Activated T-helper 9 cell treated with anti-CD3 and anti-CD28 coated beads, Interleukin-2, amount 50 U/mL, for 16 hours (primary cell): ENCODE data around the gene OSBPL3.

Experiments used
- DNase-seq: peaks from one replicate; pipeline ENCODE4 v3.0.0-alpha.2; 2020; ENCODE audit warnings: low read depth

OSBPL3 gene

DNA sequence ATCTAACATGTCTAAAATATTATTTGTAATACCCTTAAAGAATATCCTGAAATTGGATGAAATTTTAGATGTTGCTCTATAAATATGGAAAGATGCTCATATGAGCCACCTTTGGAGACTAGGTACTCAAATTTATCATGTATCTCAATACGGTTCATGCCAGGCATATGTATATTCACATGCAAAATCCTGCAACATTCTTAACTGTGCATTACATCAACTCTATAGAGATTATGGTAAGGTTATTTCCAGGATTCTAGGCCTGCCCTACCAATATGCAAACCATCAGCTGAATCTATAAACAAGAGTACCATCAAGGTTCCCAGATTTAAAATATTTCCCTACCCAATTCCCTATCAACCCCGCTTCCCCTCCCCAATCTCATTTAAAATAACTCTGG is 27.5 kb downstream of the OSBPL3 start:
- no peak for DNase-seq

GRCh38 chr7:24951441-24951980 is 28.5 kb downstream of the OSBPL3 start:
- DNase-seq = no peak

- DNase-seq = no peak
Observed at GRCh38 chr7:24949884-24950283, 30.1 kb downstream of the OSBPL3 start.

GRCh38 chr7:24948739-24949138 is 31.2 kb downstream of the OSBPL3 start:
- DNase-seq = no peak

DNA sequence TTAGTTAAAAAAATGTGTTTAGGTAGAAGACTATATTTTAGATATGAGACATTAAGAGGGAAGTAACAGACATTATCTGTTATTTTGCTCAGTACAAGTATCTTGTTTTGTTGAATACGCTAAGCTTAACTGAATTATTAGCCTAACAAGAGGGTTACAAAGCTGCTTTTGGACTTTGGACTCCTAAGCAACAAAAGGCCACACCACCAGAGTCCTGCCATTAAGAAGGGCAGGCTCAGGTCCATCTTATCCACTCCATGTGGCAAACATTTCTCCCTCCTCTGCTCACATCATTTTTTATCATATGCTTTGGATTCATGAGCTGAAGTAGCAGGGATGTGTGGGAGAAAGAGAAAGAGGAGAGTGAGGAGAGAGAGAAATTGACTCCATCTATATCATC is 33.5 kb downstream of the OSBPL3 start:
- no peak for DNase-seq

DNA sequence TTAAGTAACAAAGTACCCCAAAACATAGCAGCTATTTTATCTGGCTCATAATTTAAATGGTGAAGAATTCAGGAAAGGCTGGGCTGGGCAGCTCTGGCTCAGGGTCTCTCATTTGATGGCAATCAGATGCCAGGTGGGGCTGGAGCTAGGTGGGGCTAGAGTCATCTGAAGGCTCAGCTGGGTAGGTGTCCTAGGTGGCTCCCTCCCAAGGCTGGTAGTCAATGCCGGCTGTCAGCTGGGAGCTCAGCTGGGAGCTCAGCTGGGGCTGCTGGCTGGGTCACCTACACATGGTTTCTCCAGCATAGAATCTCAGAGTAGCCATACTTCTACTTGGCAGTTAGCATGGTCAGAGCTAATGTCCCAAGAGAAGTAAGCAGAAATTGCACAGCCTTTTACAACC is 34.1 kb downstream of the OSBPL3 start:
- no peak for DNase-seq

DNA sequence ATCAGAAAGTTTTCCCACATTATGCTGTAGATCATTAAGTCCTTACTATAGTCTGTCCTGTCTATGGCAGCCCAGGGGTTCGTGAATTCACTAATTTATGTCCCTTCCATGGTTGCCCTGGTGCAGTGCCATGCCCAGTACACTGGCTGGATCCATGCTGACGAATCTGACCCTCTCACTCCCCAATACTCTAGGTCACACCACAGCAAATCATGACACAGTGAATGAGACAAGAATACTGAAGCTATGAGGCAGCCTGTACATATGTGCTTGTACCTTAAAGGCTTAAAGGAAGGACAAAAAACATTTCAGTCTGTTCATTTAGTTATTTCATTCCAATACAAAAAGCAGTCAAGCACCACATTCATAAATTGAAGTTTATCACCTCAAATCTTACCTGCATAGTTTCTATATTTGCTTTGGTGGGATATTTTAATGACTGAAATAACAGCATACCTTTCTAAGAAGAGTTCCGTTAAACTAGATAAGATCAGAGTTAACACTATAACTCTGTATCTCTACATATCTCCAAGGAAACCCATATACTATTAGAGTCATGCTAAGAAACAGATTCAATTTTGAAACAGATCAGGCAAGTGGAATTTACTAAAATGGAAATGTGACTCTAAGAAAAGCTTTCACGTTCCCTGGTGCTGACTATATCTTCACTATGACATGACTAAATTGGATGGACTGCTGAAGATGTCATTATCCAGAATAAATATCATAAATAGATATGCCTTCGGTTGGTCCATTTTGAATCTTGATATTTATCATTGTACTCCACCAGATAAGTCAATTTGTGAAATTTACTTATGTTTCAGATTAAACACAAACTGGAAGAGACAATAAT is 36.7 kb downstream of the OSBPL3 start:
- DNase-seq = no peak

DNA sequence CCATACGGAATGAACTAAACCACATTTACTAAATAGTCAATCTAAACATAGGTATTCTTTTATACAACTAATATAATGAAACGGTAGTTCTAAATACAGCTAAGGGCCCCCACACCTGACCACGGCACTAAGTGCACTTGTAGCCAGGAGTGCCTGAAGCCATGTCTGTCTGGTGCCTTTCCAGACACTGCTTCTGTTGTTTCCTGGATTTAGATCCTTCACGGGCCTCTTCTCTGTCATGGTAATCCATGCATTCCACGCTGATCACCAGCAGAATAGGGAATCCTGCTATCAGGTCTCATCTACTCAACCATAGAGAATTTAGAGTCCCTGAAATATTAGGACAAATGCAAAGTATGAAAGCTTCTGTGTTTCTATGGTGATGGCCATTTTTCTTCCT is 37.8 kb downstream of the OSBPL3 start:
- DNase-seq = no peak

GRCh38 chr7:24939416-24939815 is 40.6 kb downstream of the OSBPL3 start:
- no peak for DNase-seq

- no peak for DNase-seq
Observed at GRCh38 chr7:24936121-24936824, 43.7 kb downstream of the OSBPL3 start.

DNA sequence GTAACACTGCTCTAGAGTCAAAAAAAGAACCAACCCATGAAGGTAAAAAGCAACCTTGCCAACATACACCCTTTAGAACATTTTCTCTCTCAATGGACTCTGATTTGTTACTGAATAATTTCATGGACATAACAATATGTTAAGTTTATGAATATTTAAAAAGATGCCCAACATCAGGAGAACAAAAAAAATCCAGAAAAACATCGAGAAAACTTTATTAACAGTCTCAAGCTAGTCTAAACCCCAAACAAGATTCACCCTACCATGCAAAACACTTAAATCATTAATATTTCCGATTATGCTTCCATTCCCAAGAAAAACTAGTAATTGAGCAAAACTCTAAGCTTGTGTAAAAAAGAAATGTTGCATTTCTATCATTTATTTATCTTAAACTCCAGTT is 46.7 kb downstream of the OSBPL3 start:
- DNase-seq = no peak

DNA sequence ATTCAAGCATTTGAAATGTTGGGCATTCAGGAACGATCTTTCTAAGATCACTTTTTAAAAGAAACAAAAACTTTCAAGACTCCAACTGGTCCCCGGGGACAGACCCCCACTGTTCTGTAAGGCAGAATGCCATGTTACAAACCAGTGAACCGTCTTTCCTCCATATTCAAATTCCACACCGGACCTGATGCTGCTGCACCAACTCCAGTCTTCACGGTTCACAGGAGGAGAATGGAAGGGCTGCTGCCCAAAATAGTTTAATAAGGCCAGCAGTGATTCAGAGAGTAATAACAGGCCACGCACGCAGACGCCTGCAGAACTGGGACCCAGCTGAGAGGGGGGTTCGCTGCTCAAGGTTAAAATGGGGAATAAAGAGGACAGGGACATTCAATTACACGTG is 47.2 kb downstream of the OSBPL3 start:
- DNase-seq = no peak

- DNase-seq = no peak
Observed at GRCh38 chr7:24932389-24932788, 47.6 kb downstream of the OSBPL3 start.

DNA sequence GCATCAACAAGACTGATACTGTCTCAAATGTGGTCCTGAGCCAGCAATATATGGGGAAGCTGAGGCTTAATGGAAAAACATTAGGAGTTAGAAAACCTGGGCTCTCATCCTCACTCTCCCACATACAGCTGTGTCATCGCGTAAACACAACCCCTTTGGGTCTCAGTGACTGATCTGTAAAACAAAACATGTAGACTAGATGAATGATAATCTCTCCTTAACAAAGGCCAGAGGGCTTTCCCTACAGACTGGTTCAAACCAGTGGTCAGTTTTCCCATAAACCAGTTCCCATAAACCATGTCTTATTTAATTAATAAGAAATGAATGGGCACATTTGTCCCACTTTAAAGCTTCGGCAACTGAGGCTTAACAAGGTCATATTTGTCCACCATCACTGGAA is 48.1 kb downstream of the OSBPL3 start:
- no peak for DNase-seq

DNA sequence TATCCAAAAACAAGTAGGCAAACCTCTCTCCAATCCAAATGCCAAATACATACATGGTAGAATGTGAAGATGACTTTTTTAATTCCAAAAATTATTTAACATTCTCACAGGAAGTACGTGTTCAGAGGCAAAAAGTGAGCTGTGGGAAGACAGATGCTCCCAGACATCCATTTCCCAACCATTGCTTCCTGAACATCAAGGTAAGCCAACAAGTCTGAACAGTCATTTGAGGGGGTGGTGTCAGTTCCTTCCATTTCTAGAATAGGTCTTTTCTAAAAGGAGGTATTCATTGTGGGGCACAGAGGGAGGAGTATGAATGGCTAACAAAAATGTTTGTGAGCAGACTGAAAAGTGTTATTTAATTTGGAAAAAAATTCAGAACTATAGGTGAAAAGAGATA is 49.1 kb downstream of the OSBPL3 start:
- no peak for DNase-seq

DNA sequence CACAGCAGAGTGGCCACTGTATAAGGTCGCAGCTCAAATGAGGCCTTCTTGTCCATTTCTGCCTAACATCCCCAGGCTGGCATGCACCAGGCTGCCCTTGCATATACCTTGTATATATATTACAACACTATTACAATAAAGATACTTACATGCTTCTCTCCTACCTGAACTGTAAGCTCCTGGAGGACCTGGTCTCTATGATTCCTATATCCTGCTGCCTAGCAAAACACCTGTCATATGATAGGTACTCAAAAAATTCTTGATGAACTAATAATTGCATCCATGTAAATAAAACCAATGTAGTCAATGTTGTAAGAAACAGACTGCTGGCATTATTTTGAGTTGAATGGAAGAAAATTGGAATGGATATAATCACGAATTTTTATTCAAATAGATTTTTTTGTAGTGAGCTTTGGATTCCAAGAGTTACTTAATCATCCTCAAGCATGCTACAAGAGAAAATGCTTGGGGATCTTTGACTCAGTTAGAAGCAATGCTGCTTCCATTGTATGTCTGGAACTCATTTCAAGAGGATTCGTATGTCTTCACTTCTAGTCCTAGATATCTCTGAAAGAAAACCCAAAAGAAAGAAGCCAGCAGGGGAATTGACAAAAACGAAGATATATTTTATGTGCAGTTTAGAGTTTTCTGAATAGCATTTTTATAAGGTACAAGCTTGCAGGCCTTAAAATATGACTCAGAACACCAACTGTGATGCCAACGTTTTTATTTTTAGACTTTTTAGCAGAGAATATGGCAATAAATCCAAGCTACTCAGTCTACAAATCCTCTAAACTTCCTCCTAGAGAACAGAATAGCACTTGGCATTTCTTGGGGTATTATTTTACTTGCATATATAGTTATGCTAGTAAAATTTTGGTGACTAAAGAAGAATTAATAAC is 53.1 kb downstream of the OSBPL3 start:
- no peak for DNase-seq

- DNase-seq = no peak
Observed at GRCh38 chr7:24924375-24924774, 55.6 kb downstream of the OSBPL3 start.

- no peak for DNase-seq
Observed at GRCh38 chr7:24923172-24923865, 56.7 kb downstream of the OSBPL3 start.

DNA sequence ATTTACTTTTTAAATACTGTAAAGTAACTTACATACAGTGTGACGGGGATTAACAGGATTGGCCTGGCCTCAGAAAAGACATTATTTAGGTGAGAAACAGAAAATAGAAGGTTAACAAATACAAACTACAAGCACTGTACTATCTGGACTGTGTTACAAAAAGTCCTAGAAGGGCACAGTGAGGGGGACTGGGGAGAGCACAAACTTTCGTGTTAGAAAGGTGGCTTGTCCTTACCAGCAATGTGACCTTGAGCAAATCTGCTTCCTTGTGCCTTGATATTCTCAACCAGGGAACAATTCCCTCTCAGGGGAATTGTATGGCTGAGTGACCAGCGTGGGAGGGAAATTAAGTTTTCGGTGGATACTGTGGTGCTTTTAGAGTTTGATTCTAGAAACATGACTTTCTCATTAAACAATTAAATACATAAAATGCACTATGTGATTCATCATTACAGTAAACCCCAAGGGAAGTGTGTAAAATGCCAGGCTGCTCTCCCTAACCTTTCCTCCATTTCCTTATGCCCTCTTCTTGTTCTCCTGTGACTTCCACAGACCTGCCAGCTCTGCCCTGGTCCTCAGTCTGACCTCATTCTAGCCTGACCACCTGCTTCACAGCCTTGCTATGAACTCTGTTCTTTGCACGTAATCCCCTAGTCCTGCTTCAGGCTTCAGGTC is 57.7 kb downstream of the OSBPL3 start:
- DNase-seq = no peak

GRCh38 chr7:24921362-24921679 is 58.7 kb downstream of the OSBPL3 start:
- no peak for DNase-seq
